Neural cell (in vitro differentiated cells): ENCODE measurements around the gene PPP3R2. TPM values are rescaled to one million over a fixed set of nuclear protein-coding genes. Genes with fewer than 3 reads are reported as not detected.

Experiments used
- H2AFZ ChIP-seq: fragments of 200-600, 300-800 bp; sonication (generic), shearing (Covaris generic); 2 replicates; pipeline ENCODE4 v1.6.0; 2014; ENCODE audit warnings: low read depth, mild to moderate bottlenecking, antibody characterized with exemption, low read length, moderate library complexity
- H3F3A ChIP-seq: fragments of 200-600 bp; shearing (Covaris generic); 2 replicates; pipeline ENCODE4 v1.6.1; 2016; ENCODE audit warnings: mild to moderate bottlenecking, moderate library complexity, mixed read lengths, antibody characterized with exemption, low read length; ENCODE audit not compliant: insufficient read depth, poor library complexity, severe bottlenecking
- H3K27ac ChIP-seq: fragments of 200-600, 300-800 bp; sonication (generic), shearing (Covaris generic); 2 replicates; pipeline ENCODE4 v1.5.1; 2014; ENCODE audit warnings: mild to moderate bottlenecking, low read length, moderate library complexity
- H3K27me3 ChIP-seq: fragments of 300-800, 200-600 bp; sonication (generic), shearing (Covaris generic); 2 replicates; pipeline ENCODE4 v1.6.0; 2014; ENCODE audit warnings: mild to moderate bottlenecking, low read depth, low read length, moderate library complexity; ENCODE audit not compliant: insufficient read depth
- H3K36me3 ChIP-seq: fragments of 300-800, 200-600 bp; sonication (generic), shearing (Covaris generic); 2 replicates; pipeline ENCODE4 v1.5.1; 2014; ENCODE audit warnings: mild to moderate bottlenecking, antibody characterized with exemption, low read length, moderate library complexity; ENCODE audit not compliant: insufficient read depth
- H3K4me2 ChIP-seq: fragments of 300-800, 200-600 bp; sonication (generic), shearing (Covaris generic); 2 replicates; pipeline ENCODE4 v1.6.0; 2014; ENCODE audit warnings: mild to moderate bottlenecking, low read length
- H3K4me3 ChIP-seq: fragments of 300-800, 200-600 bp; sonication (generic), shearing (Covaris generic); 2 replicates; pipeline ENCODE4 v1.5.1; 2014; ENCODE audit warnings: mild to moderate bottlenecking, low read length, moderate library complexity
- H3K79me2 ChIP-seq: fragments of 200-600 bp; shearing (Covaris generic); replicated peaks from 2 replicates; pipeline ENCODE4 v1.6.0; 2014; ENCODE audit warnings: mild to moderate bottlenecking, low read length, moderate library complexity; ENCODE audit not compliant: insufficient read depth
- H3K9ac ChIP-seq: fragments of 300-800, 200-600 bp; sonication (generic), shearing (Covaris generic); 2 replicates; pipeline ENCODE4 v1.6.1; 2016; ENCODE audit warnings: mild to moderate bottlenecking, low read length, mixed read lengths
- H3K9me2 ChIP-seq: fragments of 200-600 bp; shearing (Covaris generic); 2 replicates; pipeline ENCODE4 v1.6.1; 2016; ENCODE audit warnings: mild to moderate bottlenecking, low read length, mixed read lengths; ENCODE audit not compliant: insufficient read depth
- H3K9me3 ChIP-seq: fragments of 200-600, 300-800 bp; sonication (generic), shearing (Covaris generic); 2 replicates; pipeline ENCODE4 v1.6.1; 2016; ENCODE audit warnings: mild to moderate bottlenecking, mixed run types, low read length, moderate library complexity, mixed read lengths
- H4K20me1 ChIP-seq: fragments of 200-600 bp; shearing (Covaris generic); 2 replicates; pipeline ENCODE4 v1.6.1; 2016; ENCODE audit warnings: mild to moderate bottlenecking, mixed run types; ENCODE audit not compliant: insufficient read depth
- EP300 ChIP-seq: fragments of 450-650 bp; conservative IDR thresholded peaks from 2 replicates; pipeline ENCODE4 v1.6.1; 2014; ENCODE audit warnings: antibody characterized with exemption, mild to moderate bottlenecking, moderate library complexity; ENCODE audit not compliant: poor library complexity, severe bottlenecking
- EZH2 ChIP-seq: fragments of 200-600, 300-800 bp; shearing (Covaris generic), sonication (generic); IDR thresholded peaks from 2 replicates; pipeline ENCODE4 v1.6.1; 2014; ENCODE audit warnings: antibody characterized with exemption, low read length, borderline replicate concordance, mild to moderate bottlenecking; ENCODE audit not compliant: insufficient read depth, poor library complexity, severe bottlenecking
- MXI1 ChIP-seq: fragments of 450-650 bp; conservative IDR thresholded peaks from 2 replicates; pipeline ENCODE4 v1.6.1; 2014; ENCODE audit warnings: antibody characterized with exemption, mild to moderate bottlenecking; ENCODE audit not compliant: poor library complexity, severe bottlenecking
- POLR2AphosphoS5 ChIP-seq: IDR thresholded peaks from 2 replicates; pipeline ENCODE4 v1.6.1; 2012
- RAD21 ChIP-seq: fragments of 450-650 bp; conservative IDR thresholded peaks from 2 replicates; pipeline ENCODE4 v1.6.1; 2014; ENCODE audit warnings: antibody characterized with exemption, mild to moderate bottlenecking, moderate library complexity
- REST ChIP-seq: IDR thresholded peaks from 2 replicates; pipeline ENCODE4 v1.6.1; 2012; ENCODE audit warnings: borderline replicate concordance
- SMC3 ChIP-seq: fragments of 450-650 bp; conservative IDR thresholded peaks from 2 replicates; pipeline ENCODE4 v1.6.1; 2014; ENCODE audit warnings: antibody characterized with exemption, mild to moderate bottlenecking, moderate library complexity; ENCODE audit not compliant: poor library complexity
- TAF1 ChIP-seq: IDR thresholded peaks from 2 replicates; pipeline ENCODE4 v1.6.1; 2012; ENCODE audit warnings: low read depth
- polyA plus RNA-seq: library from polyadenylated mRNA; depleted of rRNA; stranded (reverse); fragments of >200 nt; gene quantifications from 2 replicates; pipeline ENCODE4 v1.2.3, GENCODE V29; 2014
- TF ChIP-seq, protein P1 (sequence below): fragments of 450-650 bp; IDR thresholded peaks from 2 replicates; pipeline ENCODE4 v1.5.1; 2014; ENCODE audit warnings: antibody characterized with exemption, mild to moderate bottlenecking, moderate library complexity; ENCODE audit not compliant: poor library complexity, severe bottlenecking

Gene PPP3R2
- polyA plus RNA-seq, 1 donor from 2014 or later, result not detected

DNA sequence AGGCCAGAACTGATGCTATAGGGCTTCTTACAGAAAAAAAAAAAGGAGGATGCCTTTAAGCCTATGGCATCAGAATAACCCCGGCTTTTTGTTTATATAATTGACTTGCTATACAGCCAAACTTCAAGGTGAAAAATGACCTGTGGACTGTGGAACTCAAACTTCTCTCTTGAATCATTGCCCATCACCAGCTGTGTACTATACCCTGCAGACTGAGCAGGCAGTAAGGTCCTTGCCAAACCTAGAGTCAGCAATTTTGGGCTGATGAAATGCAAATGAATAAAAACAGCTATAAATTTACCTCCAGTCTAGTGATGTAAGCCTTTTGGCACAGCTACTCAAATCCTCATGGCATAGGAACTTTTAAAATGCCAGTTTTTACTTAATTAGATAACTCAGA is 44.5 kb upstream of the PPP3R2 start:
- TF ChIP-seq SMC3 (no peak), EP300 (no peak), RAD21 (no peak), MXI1 (no peak), TAF1 (no peak), EZH2 (no peak), POLR2AphosphoS5 (no peak), REST (no peak)
- TF ChIP-seq, protein P1, sequence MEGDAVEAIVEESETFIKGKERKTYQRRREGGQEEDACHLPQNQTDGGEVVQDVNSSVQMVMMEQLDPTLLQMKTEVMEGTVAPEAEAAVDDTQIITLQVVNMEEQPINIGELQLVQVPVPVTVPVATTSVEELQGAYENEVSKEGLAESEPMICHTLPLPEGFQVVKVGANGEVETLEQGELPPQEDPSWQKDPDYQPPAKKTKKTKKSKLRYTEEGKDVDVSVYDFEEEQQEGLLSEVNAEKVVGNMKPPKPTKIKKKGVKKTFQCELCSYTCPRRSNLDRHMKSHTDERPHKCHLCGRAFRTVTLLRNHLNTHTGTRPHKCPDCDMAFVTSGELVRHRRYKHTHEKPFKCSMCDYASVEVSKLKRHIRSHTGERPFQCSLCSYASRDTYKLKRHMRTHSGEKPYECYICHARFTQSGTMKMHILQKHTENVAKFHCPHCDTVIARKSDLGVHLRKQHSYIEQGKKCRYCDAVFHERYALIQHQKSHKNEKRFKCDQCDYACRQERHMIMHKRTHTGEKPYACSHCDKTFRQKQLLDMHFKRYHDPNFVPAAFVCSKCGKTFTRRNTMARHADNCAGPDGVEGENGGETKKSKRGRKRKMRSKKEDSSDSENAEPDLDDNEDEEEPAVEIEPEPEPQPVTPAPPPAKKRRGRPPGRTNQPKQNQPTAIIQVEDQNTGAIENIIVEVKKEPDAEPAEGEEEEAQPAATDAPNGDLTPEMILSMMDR, result no peak
- no peaks in the 10 kb centered on the region for H3K36me3 ChIP-seq
- H2AFZ ChIP-seq, result no peak overlapping the region
- no peaks in the 10 kb centered on the region for H3K9me2 ChIP-seq
- no peak overlapping the region for H3K9ac ChIP-seq
- no peaks in the 10 kb centered on the region for H3F3A ChIP-seq
- no peaks in the 10 kb centered on the region for H3K27me3 ChIP-seq
- H3K27ac ChIP-seq, result no peak overlapping the region
- H3K9me3 ChIP-seq, result peaks cover 3% of the 10 kb centered on the region
- no peaks in the 10 kb centered on the region for H4K20me1 ChIP-seq
- no peak overlapping the region for H3K4me3 ChIP-seq
- H3K79me2 ChIP-seq, result no peaks in the 10 kb centered on the region
- no peak overlapping the region for H3K4me2 ChIP-seq

DNA sequence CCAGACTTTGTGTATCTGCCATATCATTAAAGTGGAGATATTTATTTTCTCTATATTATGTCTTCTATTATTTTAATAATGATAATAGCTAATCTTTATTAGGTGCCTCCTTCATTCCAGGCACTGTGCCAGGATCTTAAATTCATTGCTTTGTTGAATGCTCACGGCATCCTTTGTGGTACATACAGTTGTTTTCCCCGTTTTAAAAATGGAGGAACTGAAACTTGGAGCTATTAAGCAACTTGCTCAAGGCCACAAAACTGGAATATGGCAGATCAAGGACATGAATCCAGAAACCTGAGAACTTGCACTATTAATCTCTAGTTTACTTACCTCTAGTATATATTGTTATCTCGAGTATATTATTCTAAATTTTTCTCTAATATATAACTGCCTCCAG is 41.5 kb upstream of the PPP3R2 start:
- Histone ChIP-seq H3K9me2 (no peaks in the 10 kb centered on the region), H3K27ac (no peak overlapping the region), H3K9me3 (no peaks in the 10 kb centered on the region), H3K9ac (no peak overlapping the region), H3K36me3 (no peaks in the 10 kb centered on the region), H3K79me2 (no peaks in the 10 kb centered on the region), H3K4me2 (no peak overlapping the region), H4K20me1 (no peaks in the 10 kb centered on the region), H3F3A (no peaks in the 10 kb centered on the region), H3K27me3 (no peaks in the 10 kb centered on the region), H2AFZ (no peak overlapping the region), H3K4me3 (no peak overlapping the region)
- TF ChIP-seq SMC3 (no peak), REST (no peak), EP300 (no peak), EZH2 (no peak), POLR2AphosphoS5 (no peak), TAF1 (no peak), RAD21 (no peak), MXI1 (no peak)
- TF ChIP-seq, protein P1, result no peak
